ENCODE measurements around the gene MDH1B.
"Not testable (repeated sequence)": the region's sequence is repeated elsewhere in the genome, so short reads cannot be mapped to it uniquely, and the experiment has no call there.

Gene MDH1B

GRCh38 chr2:206765242-206766056 is at the start of gene MDH1B, which contains the start of gene FASTKD2:
Gene MDH1B, minus strand, starts transcription at chr2:206765328. Its CDS starts 57 bp downstream, at chr2:206765271.
Gene FASTKD2, plus strand, starts transcription at chr2:206765606. Its CDS starts 1,088 bp downstream, at chr2:206766694.
- H3K27ac ChIP-seq: peak within 1 kb of the TSS; percentile 79
- no peak for TF ChIP-seq CTCF (IDR thresholded peaks at IDR 0.05)
- TF ChIP-seq ZFX (IDR thresholded peaks at IDR 0.05; ENCODE audit: borderline replicate concordance): no peak

- no peak overlapping the region for H3K27ac ChIP-seq
- TF ChIP-seq ZFX (IDR thresholded peaks at IDR 0.05; ENCODE audit: borderline replicate concordance): no peak
- no peak for TF ChIP-seq CTCF (IDR thresholded peaks at IDR 0.05)
Observed at GRCh38 chr2:206814498-206814897, 49.4 kb upstream of the MDH1B start.

- not testable (repeated sequence) for H3K27ac ChIP-seq
Observed at GRCh38 chr2:206812471-206812870, 47.3 kb upstream of the MDH1B start.

GRCh38 chr2:206807624-206808023 is 42.5 kb upstream of the MDH1B start:
- not testable (repeated sequence) for H3K27ac ChIP-seq

GRCh38 chr2:206805887-206806607 is 40.9 kb upstream of the MDH1B start:
- TF ChIP-seq CTCF (IDR thresholded peaks at IDR 0.05): no peak
- H3K27ac ChIP-seq: no peak overlapping the region

GRCh38 chr2:206804326-206804725 is 39.2 kb upstream of the MDH1B start:
- no peak overlapping the region for H3K27ac ChIP-seq
- TF ChIP-seq ZFX (IDR thresholded peaks at IDR 0.05; ENCODE audit: borderline replicate concordance) (no peak), CTCF (IDR thresholded peaks at IDR 0.05) (no peak)

GRCh38 chr2:206802654-206803514 is 37.8 kb upstream of the MDH1B start:
- no peak overlapping the region for H3K27ac ChIP-seq
- TF ChIP-seq ZFX (IDR thresholded peaks at IDR 0.05; ENCODE audit: borderline replicate concordance): no peak

- TF ChIP-seq ZFX (IDR thresholded peaks at IDR 0.05; ENCODE audit: borderline replicate concordance): no peak
- no peak for TF ChIP-seq CTCF (IDR thresholded peaks at IDR 0.05)
- no peak overlapping the region for H3K27ac ChIP-seq
Observed at GRCh38 chr2:206801418-206802189, 36.5 kb upstream of the MDH1B start.

All from 22Rv1 (cell line).